ENCODE measurements around the gene KRT80.

The KRT80 gene

DNA sequence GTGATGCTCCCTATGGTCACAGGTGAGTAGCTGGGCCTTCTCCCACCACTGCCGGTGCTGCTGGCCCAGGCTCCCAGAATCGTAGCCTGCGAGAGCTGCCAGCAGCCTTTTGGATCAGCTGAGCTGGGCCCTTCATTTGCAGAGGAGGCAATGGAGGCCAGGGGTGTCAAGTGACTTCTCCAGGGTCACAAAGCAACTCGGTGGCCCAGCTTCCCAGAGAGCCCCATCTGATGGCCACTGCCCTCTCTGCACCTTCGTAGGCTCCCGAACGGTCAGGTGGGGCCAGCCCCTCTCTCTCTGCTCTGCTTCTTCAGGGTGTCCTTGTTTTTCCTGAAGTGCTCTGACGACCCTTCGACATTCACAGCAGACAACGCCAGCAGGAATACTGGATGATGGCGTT, 4.6 kb downstream of the KRT80 start:
- H3K18ac ChIP-seq (ENCODE audit: low read length), result peak overlapping the region; percentile 65
- no peaks in the 10 kb centered on the region for H3K36me3 ChIP-seq (ENCODE audit: control insufficient read depth in 1 of 2, insufficient read depth in 2 of 2, low read length in 2 of 2)
- H3K4me1 ChIP-seq (ENCODE audit: control insufficient read depth in 1 of 2, insufficient read depth in 2 of 2, low read length in 2 of 2), result peaks cover 69 to 81% of the 10 kb centered on the region in 2 experiments
- peak overlapping the region; percentile 57 for H3K14ac ChIP-seq (ENCODE audit: low read length)
- peak overlapping the region; percentile 97 for H2BK12ac ChIP-seq (ENCODE audit: low read length)
- peak overlapping the region; percentile 76 for H3K27ac ChIP-seq (ENCODE audit: low read depth, low read length)
- H4K12ac ChIP-seq (ENCODE audit: low read depth, low read length), result no peak overlapping the region
- no peak overlapping the region for H3K4me2 ChIP-seq (ENCODE audit: low read length)
- no peak overlapping the region for H3K9ac ChIP-seq (ENCODE audit: low read length)
- peak overlapping the region; percentile 89 for H4K91ac ChIP-seq (ENCODE audit: low read depth, low read length)
- no peak overlapping the region for H3K4me3 ChIP-seq (ENCODE audit: low read depth, low read length)
- H3K79me2 ChIP-seq (ENCODE audit: control insufficient read depth, insufficient read depth, low read length, poor library complexity), result peaks cover 17% of the 10 kb centered on the region
- H2AFZ ChIP-seq (ENCODE audit: insufficient read depth, low read length, poor library complexity), result no peak overlapping the region
- no peaks in the 10 kb centered on the region for H3K9me3 ChIP-seq (ENCODE audit: insufficient read depth, low read depth, low read length)
- peaks cover 61% of the 10 kb centered on the region for H3K79me1 ChIP-seq (ENCODE audit: low read length)
- H4K8ac ChIP-seq (ENCODE audit: low read depth, low read length), result peak overlapping the region; percentile 12
- DNase-seq, result no peak
- peak overlapping the region; percentile 87 for H2BK120ac ChIP-seq (ENCODE audit: insufficient read depth, low read length, poor library complexity)
- no peaks in the 10 kb centered on the region for H3K27me3 ChIP-seq (ENCODE audit: insufficient read depth, low read length)
- peak overlapping the region; percentile 44 for H3K4ac ChIP-seq (ENCODE audit: low read depth, low read length)
- H3K23ac ChIP-seq (ENCODE audit: low read length), result no peak overlapping the region
- H2AK5ac ChIP-seq (ENCODE audit: low read length), result peak overlapping the region; percentile 98
- WGBS (ENCODE audit: extremely low coverage, insufficient coverage, insufficient read length), result no CpG with 5 or more reads among the region's 11 CpGs
- H2BK5ac ChIP-seq (ENCODE audit: low read depth, low read length, poor library complexity), result peak overlapping the region; percentile 63

DNA sequence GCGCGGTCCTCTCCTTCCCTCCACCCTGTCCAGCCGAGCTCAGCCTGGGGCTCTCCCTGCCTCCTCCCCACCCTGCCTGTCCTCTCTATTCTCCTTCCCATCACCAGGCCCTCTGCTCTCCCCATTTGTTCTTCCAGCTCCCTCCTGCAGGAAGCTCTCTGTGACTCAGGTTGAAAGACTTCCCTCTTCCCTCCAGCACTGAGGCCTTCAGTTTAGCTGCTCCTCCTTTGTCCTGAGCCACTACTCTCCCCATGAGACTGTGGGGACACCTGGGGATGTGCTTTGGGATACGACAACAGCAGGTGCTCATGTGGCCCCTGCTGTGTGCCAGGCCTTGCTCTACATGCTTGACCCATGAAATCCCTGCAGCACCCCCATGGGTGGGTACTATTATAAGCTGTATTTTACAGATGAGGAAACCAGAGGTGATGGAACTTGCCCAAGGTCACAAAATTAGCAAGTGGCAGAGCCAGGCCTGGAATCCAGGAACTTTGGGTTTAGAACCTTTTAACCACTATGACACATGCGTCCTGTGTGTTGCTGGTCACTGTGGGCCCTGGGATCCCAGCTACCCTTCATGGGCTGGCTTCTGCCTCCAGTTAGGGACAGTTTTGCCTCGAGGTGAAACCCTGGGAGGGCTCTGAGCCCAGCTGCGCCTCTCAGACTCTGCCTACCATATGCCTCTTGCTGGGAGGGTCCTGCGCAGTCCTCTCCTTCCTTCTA, 5.5 kb downstream of the KRT80 start:
- Histone ChIP-seq H2AFZ (ENCODE audit: insufficient read depth, low read length, poor library complexity) (no peak overlapping the region), H3K18ac (ENCODE audit: low read length) (peak overlapping the region; percentile 65), H3K4me2 (ENCODE audit: low read length) (peak overlapping the region; percentile 1), H4K12ac (ENCODE audit: low read depth, low read length) (no peak overlapping the region), H3K9me3 (ENCODE audit: insufficient read depth, low read depth, low read length) (no peaks in the 10 kb centered on the region), H3K36me3 (ENCODE audit: control insufficient read depth in 1 of 2, insufficient read depth in 2 of 2, low read length in 2 of 2) (no peaks in the 10 kb centered on the region), H2BK12ac (ENCODE audit: low read length) (peak overlapping the region; percentile 97), H2BK120ac (ENCODE audit: insufficient read depth, low read length, poor library complexity) (peak overlapping the region; percentile 87), H3K79me2 (ENCODE audit: control insufficient read depth, insufficient read depth, low read length, poor library complexity) (peaks cover 13% of the 10 kb centered on the region), H4K91ac (ENCODE audit: low read depth, low read length) (peak overlapping the region; percentile 89), H3K14ac (ENCODE audit: low read length) (peak overlapping the region; percentile 67), H3K4ac (ENCODE audit: low read depth, low read length) (peak overlapping the region; percentile 44), H3K27me3 (ENCODE audit: insufficient read depth, low read length) (no peaks in the 10 kb centered on the region), H2AK5ac (ENCODE audit: low read length) (peak overlapping the region; percentile 98), H3K79me1 (ENCODE audit: low read length) (peaks cover 63% of the 10 kb centered on the region), H3K9ac (ENCODE audit: low read length) (no peak overlapping the region), H3K4me1 (ENCODE audit: control insufficient read depth in 1 of 2, insufficient read depth in 2 of 2, low read length in 2 of 2) (peaks cover 69 to 80% of the 10 kb centered on the region in 2 experiments), H2BK5ac (ENCODE audit: low read depth, low read length, poor library complexity) (peak overlapping the region; percentile 63), H3K4me3 (ENCODE audit: low read depth, low read length) (no peak overlapping the region), H4K8ac (ENCODE audit: low read depth, low read length) (peak overlapping the region; percentile 31), H3K27ac (ENCODE audit: low read depth, low read length) (peak overlapping the region; percentile 76), H3K23ac (ENCODE audit: low read length) (no peak overlapping the region)
- peak in 1 of 2 donors; percentile 58 for DNase-seq
- no CpG with 5 or more reads among the region's 8 CpGs for WGBS (ENCODE audit: extremely low coverage, insufficient coverage, insufficient read length)

DNA sequence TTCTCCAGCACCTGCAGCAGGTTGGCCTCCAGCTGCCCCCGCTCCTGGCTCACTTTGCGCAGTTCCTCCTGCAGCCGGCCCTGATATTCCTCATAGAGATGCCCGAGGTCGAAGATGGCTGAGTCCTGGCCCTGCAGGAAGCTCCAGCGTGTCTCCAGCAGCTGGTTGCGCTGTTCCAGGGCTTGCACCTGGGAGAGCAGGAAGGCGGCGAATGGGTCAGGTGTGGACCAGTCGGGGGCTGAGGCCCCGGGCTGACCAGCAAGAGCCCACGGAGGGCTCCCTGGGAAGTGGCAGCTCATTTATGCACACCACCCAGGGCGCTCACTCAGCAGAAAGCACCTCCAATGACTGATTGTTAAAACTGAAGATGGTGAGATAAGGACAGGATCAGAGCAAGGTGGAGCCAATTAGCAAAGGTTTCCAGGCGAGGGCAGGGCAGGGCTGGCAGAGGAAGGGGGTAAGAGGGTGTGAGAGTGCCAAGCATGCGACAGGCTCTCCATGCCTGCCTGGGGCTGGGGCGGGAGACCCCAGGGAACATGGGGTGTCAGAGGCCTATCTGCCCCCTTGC, 6.3 kb downstream of the KRT80 start:
- H2AFZ ChIP-seq (ENCODE audit: insufficient read depth, low read length, poor library complexity), result no peak overlapping the region
- peaks cover 1 to 3% of the 10 kb centered on the region in 2 experiments for H3K36me3 ChIP-seq (ENCODE audit: control insufficient read depth in 1 of 2, insufficient read depth in 2 of 2, low read length in 2 of 2)

DNA sequence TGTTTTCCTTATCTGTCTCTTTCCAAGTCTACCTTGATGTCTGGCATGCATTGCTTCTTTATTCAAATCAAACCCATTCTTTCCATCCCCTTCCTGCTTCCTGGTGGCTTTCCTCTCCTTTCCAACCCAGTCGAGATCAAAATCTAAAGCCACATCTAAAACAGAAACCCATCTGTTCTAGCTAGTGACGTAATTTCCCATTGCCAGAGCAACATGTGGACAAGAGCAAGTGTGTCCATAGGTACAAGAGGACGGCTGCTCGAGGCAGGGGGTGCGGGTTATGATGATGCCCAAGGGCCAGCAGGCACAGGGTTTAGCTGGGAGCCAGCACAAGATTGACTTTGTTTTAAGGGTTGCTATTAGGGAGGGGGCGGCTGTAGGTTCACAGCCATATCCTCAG, 7.0 kb downstream of the KRT80 start:
- Histone ChIP-seq H2BK5ac (ENCODE audit: low read depth, low read length, poor library complexity) (no peak overlapping the region), H3K79me1 (ENCODE audit: low read length) (peaks cover 70% of the 10 kb centered on the region), H3K23ac (ENCODE audit: low read length) (no peak overlapping the region), H2AFZ (ENCODE audit: insufficient read depth, low read length, poor library complexity) (no peak overlapping the region), H4K91ac (ENCODE audit: low read depth, low read length) (peak overlapping the region; percentile 21), H3K36me3 (ENCODE audit: control insufficient read depth in 1 of 2, insufficient read depth in 2 of 2, low read length in 2 of 2) (peaks cover 6% of the 10 kb centered on the region in 2 experiments), H3K27ac (ENCODE audit: low read depth, low read length) (no peak overlapping the region), H3K9ac (ENCODE audit: low read length) (no peak overlapping the region), H3K18ac (ENCODE audit: low read length) (no peak overlapping the region), H2BK12ac (ENCODE audit: low read length) (no peak overlapping the region), H2AK5ac (ENCODE audit: low read length) (no peak overlapping the region), H2BK120ac (ENCODE audit: insufficient read depth, low read length, poor library complexity) (no peak overlapping the region), H3K4me3 (ENCODE audit: low read depth, low read length) (no peak overlapping the region), H3K9me3 (ENCODE audit: insufficient read depth, low read depth, low read length) (no peaks in the 10 kb centered on the region), H3K4ac (ENCODE audit: low read depth, low read length) (no peak overlapping the region), H3K14ac (ENCODE audit: low read length) (no peak overlapping the region), H3K27me3 (ENCODE audit: insufficient read depth, low read length) (no peaks in the 10 kb centered on the region), H4K8ac (ENCODE audit: low read depth, low read length) (no peak overlapping the region), H3K4me1 (ENCODE audit: control insufficient read depth in 1 of 2, insufficient read depth in 2 of 2, low read length in 2 of 2) (peaks cover 72 to 83% of the 10 kb centered on the region in 2 experiments), H4K12ac (ENCODE audit: low read depth, low read length) (no peak overlapping the region), H3K79me2 (ENCODE audit: control insufficient read depth, insufficient read depth, low read length, poor library complexity) (peaks cover 15% of the 10 kb centered on the region), H3K4me2 (ENCODE audit: low read length) (no peak overlapping the region)
- WGBS (ENCODE audit: extremely low coverage, insufficient coverage, insufficient read length), result no CpG with 5 or more reads among the region's 6 CpGs
- DNase-seq, result no peak

More for the DNA sequence above, 6.3 kb downstream of the KRT80 start:
- Histone ChIP-seq H4K8ac (ENCODE audit: low read depth, low read length) (peak overlapping the region; percentile 40), H3K9ac (ENCODE audit: low read length) (no peak overlapping the region), H3K23ac (ENCODE audit: low read length) (no peak overlapping the region), H3K4ac (ENCODE audit: low read depth, low read length) (peak overlapping the region; percentile 42), H2AK5ac (ENCODE audit: low read length) (peak overlapping the region; percentile 33), H3K4me3 (ENCODE audit: low read depth, low read length) (no peak overlapping the region), H2BK5ac (ENCODE audit: low read depth, low read length, poor library complexity) (peak overlapping the region; percentile 12), H3K27me3 (ENCODE audit: insufficient read depth, low read length) (no peaks in the 10 kb centered on the region), H3K27ac (ENCODE audit: low read depth, low read length) (peak overlapping the region; percentile 48), H4K12ac (ENCODE audit: low read depth, low read length) (no peak overlapping the region), H3K4me1 (ENCODE audit: control insufficient read depth in 1 of 2, insufficient read depth in 2 of 2, low read length in 2 of 2) (peaks cover 74 to 84% of the 10 kb centered on the region in 2 experiments), H2BK120ac (ENCODE audit: insufficient read depth, low read length, poor library complexity) (peak overlapping the region; percentile 74), H3K14ac (ENCODE audit: low read length) (peak overlapping the region; percentile 52), H4K91ac (ENCODE audit: low read depth, low read length) (peak overlapping the region; percentile 71), H2BK12ac (ENCODE audit: low read length) (peak overlapping the region; percentile 87), H3K9me3 (ENCODE audit: insufficient read depth, low read depth, low read length) (no peaks in the 10 kb centered on the region), H3K18ac (ENCODE audit: low read length) (peak overlapping the region; percentile 27), H3K79me2 (ENCODE audit: control insufficient read depth, insufficient read depth, low read length, poor library complexity) (peaks cover 15% of the 10 kb centered on the region), H3K79me1 (ENCODE audit: low read length) (peaks cover 69% of the 10 kb centered on the region), H3K4me2 (ENCODE audit: low read length) (no peak overlapping the region)
- no peak for DNase-seq
- WGBS (ENCODE audit: extremely low coverage, insufficient coverage, insufficient read length), result no CpG with 5 or more reads among the region's 16 CpGs

All from trophoblast cell (in vitro differentiated cells and primary cell).